Mesenchymal stem cell (in vitro differentiated cells and primary cell): Measurements from ENCODE around the gene CCDC152.

ENCODE experiments used
- DNase-seq: peaks from one replicate; pipeline ENCODE4 v3.0.0-alpha.2; 2013
- H2AFZ ChIP-seq: one replicate; pipeline ENCODE4 v1.6.1; 2013; ENCODE audit warnings: low read depth, mild to moderate bottlenecking, control low read depth, inconsistent platforms, low read length, moderate library complexity
- H2AK5ac ChIP-seq: 2 replicates; pipeline ENCODE4 v1.6.1; 2013; ENCODE audit warnings: low read length, moderate library complexity, mild to moderate bottlenecking, inconsistent platforms; ENCODE audit not compliant: severe bottlenecking
- H2BK120ac ChIP-seq: one replicate; pipeline ENCODE4 v1.6.1; 2013; ENCODE audit warnings: low read depth, mild to moderate bottlenecking, inconsistent platforms, low read length, moderate library complexity
- H2BK12ac ChIP-seq, 2 experiments: one replicate each; pipeline ENCODE4 v1.6.1; 2013; ENCODE audit warnings: inconsistent platforms in 2 of 2, low read length in 2 of 2, mild to moderate bottlenecking in 2 of 2, moderate library complexity in 2 of 2, control low read depth in 1 of 2
- H2BK15ac ChIP-seq: one replicate; pipeline ENCODE4 v1.6.1; 2013; ENCODE audit warnings: mild to moderate bottlenecking, low read depth, inconsistent platforms; ENCODE audit not compliant: poor library complexity, severe bottlenecking
- H2BK5ac ChIP-seq: 2 replicates; pipeline ENCODE4 v1.6.1; 2013; ENCODE audit warnings: low read depth, mild to moderate bottlenecking, low read length, control low read depth, inconsistent platforms; ENCODE audit not compliant: poor library complexity, severe bottlenecking
- H3K14ac ChIP-seq, 2 experiments: one replicate each; pipeline ENCODE4 v1.6.1; 2013; ENCODE audit warnings: inconsistent platforms in 2 of 2, low read length in 2 of 2, control low read depth in 1 of 2, mild to moderate bottlenecking in 1 of 2, moderate library complexity in 1 of 2
- H3K18ac ChIP-seq, 2 experiments: one replicate each; pipeline ENCODE4 v1.6.1; 2013; ENCODE audit warnings: inconsistent platforms in 2 of 2, low read length in 2 of 2, control low read depth in 1 of 2, low read depth in 1 of 2, mild to moderate bottlenecking in 1 of 2
- H3K23ac ChIP-seq, 2 experiments: one replicate each; pipeline ENCODE4 v1.6.1; 2013; ENCODE audit warnings: inconsistent platforms in 2 of 2, low read length in 2 of 2, mild to moderate bottlenecking in 2 of 2, moderate library complexity in 2 of 2, control low read depth in 1 of 2
- H3K27ac ChIP-seq: 2 replicates; pipeline ENCODE4 v1.5.1; 2013; ENCODE audit warnings: mild to moderate bottlenecking, moderate library complexity, low read length, control low read depth, inconsistent platforms; ENCODE audit not compliant: poor library complexity, severe bottlenecking
- H3K27me3 ChIP-seq, 2 experiments: 2 replicates each; pipeline versions ENCODE4 v1.6.1 to v1.7.0; 2013; ENCODE audit warnings: low read length in 2 of 2, mild to moderate bottlenecking in 2 of 2, moderate library complexity in 2 of 2, control low read depth in 1 of 2, inconsistent platforms in 1 of 2; ENCODE audit not compliant: control insufficient read depth in 1 of 2, insufficient read depth in 1 of 2
- H3K36me3 ChIP-seq, 2 experiments: 2 replicates each; pipeline versions ENCODE4 v1.6.1 to v1.7.0; 2013; ENCODE audit warnings: low read length in 2 of 2, control low read depth in 1 of 2, inconsistent platforms in 1 of 2, low read depth in 1 of 2, mild to moderate bottlenecking in 1 of 2; ENCODE audit not compliant: insufficient read depth in 2 of 2, control insufficient read depth in 1 of 2
- H3K4ac ChIP-seq, 2 experiments: one replicate each; pipeline ENCODE4 v1.6.1; 2013; ENCODE audit warnings: inconsistent platforms in 2 of 2, low read length in 2 of 2, mild to moderate bottlenecking in 2 of 2, moderate library complexity in 2 of 2, control low read depth in 1 of 2, low read depth in 1 of 2
- H3K4me1 ChIP-seq: 2 replicates; pipeline ENCODE4 v1.6.1; 2013; ENCODE audit warnings: low read depth, low read length, control low read depth; ENCODE audit not compliant: control insufficient read depth, insufficient read depth
- H3K4me2 ChIP-seq: 2 replicates; pipeline ENCODE4 v1.6.1; 2013; ENCODE audit warnings: low read length, mild to moderate bottlenecking, inconsistent platforms; ENCODE audit not compliant: poor library complexity, severe bottlenecking
- H3K4me3 ChIP-seq, 2 experiments: 2 replicates each; pipeline versions ENCODE4 v1.5.1 to v1.7.0; 2013; ENCODE audit warnings: low read length in 2 of 2, mild to moderate bottlenecking in 2 of 2, control low read depth in 1 of 2, low read depth in 1 of 2; ENCODE audit not compliant: insufficient read depth in 1 of 2
- H3K79me1 ChIP-seq: replicated peaks from 2 replicates; pipeline ENCODE4 v1.6.1; 2013; ENCODE audit warnings: mild to moderate bottlenecking, control low read depth, low read length, inconsistent platforms; ENCODE audit not compliant: poor library complexity, severe bottlenecking
- H3K9ac ChIP-seq: 2 replicates; pipeline ENCODE4 v1.7.0; 2013; ENCODE audit warnings: mild to moderate bottlenecking, low read length, moderate library complexity
- H3K9me3 ChIP-seq: 2 replicates; pipeline ENCODE4 v1.7.0; 2013; ENCODE audit warnings: mild to moderate bottlenecking, low read length; ENCODE audit not compliant: control insufficient read depth
- H4K8ac ChIP-seq: one replicate; pipeline ENCODE4 v1.6.1; 2013; ENCODE audit warnings: inconsistent platforms, mild to moderate bottlenecking, low read length, moderate library complexity
- H4K91ac ChIP-seq: one replicate; pipeline ENCODE4 v1.6.1; 2013; ENCODE audit warnings: mild to moderate bottlenecking, low read length, inconsistent platforms
- WGBS: methylation state at CpG from one replicate; pipeline ENCODE4 v1.1.7; 2013; ENCODE audit warnings: mixed read lengths; 5-methylcytosine and 5-hydroxymethylcytosine counted together

CCDC152 gene

GRCh38 chr5:42819745-42820144 lies 63.1 kb downstream of the CCDC152 start:
- Histone ChIP-seq H3K9me3 (no peaks in the 10 kb centered on the region), H3K4ac (no peak overlapping the region), H2AFZ (no peak overlapping the region), H4K91ac (no peak overlapping the region), H2AK5ac (no peak overlapping the region), H3K27me3 (no peaks in the 10 kb centered on the region), H4K8ac (no peak overlapping the region), H3K9ac (no peak overlapping the region), H2BK5ac (no peak overlapping the region), H3K23ac (no peak overlapping the region), H3K79me1 (no peaks in the 10 kb centered on the region), H3K4me3 (no peak overlapping the region), H2BK12ac (no peak overlapping the region), H2BK120ac (no peak overlapping the region), H3K18ac (no peak overlapping the region), H3K27ac (no peak overlapping the region), H2BK15ac (no peak overlapping the region), H3K4me1 (no peaks in the 10 kb centered on the region), H3K14ac (no peak overlapping the region), H3K36me3 (no peaks in the 10 kb centered on the region), H3K4me2 (no peak overlapping the region)
- 71% methylated on average over 2 of the region's 2 CpGs for WGBS
- no peak for DNase-seq

- no peak overlapping the region for H2BK5ac ChIP-seq
- H3K18ac ChIP-seq: no peak overlapping the region
- H3K36me3 ChIP-seq: no peaks in the 10 kb centered on the region
- no peak overlapping the region for H3K9ac ChIP-seq
- H3K27me3 ChIP-seq: no peaks in the 10 kb centered on the region
- H3K23ac ChIP-seq: no peak overlapping the region
- H3K4ac ChIP-seq: no peak overlapping the region
- no peak for DNase-seq
- no peak overlapping the region for H2BK15ac ChIP-seq
- WGBS: 73% methylated on average over 1 of the region's 2 CpGs
- no peak overlapping the region for H4K91ac ChIP-seq
- no peaks in the 10 kb centered on the region for H3K9me3 ChIP-seq
- no peak overlapping the region for H2AK5ac ChIP-seq
- H3K79me1 ChIP-seq: no peaks in the 10 kb centered on the region
- H3K14ac ChIP-seq: no peak overlapping the region
- H2BK120ac ChIP-seq: no peak overlapping the region
- no peak overlapping the region for H4K8ac ChIP-seq
- H3K27ac ChIP-seq: no peak overlapping the region
- no peak overlapping the region for H2BK12ac ChIP-seq
- H3K4me3 ChIP-seq: no peak overlapping the region
- no peak overlapping the region for H2AFZ ChIP-seq
- no peaks in the 10 kb centered on the region for H3K4me1 ChIP-seq
- H3K4me2 ChIP-seq: no peak overlapping the region
Observed at GRCh38 chr5:42822548-42822947, 65.9 kb downstream of the CCDC152 start.

- no peak overlapping the region for H4K91ac ChIP-seq
- H2BK12ac ChIP-seq: no peak overlapping the region
- no peak overlapping the region for H2BK15ac ChIP-seq
- H3K4me1 ChIP-seq: no peaks in the 10 kb centered on the region
- WGBS: 91% methylated on average over 7 of the region's 7 CpGs
- no peaks in the 10 kb centered on the region for H3K9me3 ChIP-seq
- H2AFZ ChIP-seq: no peak overlapping the region
- no peak for DNase-seq
- H3K18ac ChIP-seq: no peak overlapping the region
- H2BK5ac ChIP-seq: no peak overlapping the region
- no peaks in the 10 kb centered on the region for H3K79me1 ChIP-seq
- no peak overlapping the region for H3K4me3 ChIP-seq
- H3K27me3 ChIP-seq: no peaks in the 10 kb centered on the region
- no peak overlapping the region for H4K8ac ChIP-seq
- no peak overlapping the region for H2BK120ac ChIP-seq
- no peak overlapping the region for H3K4ac ChIP-seq
- H3K9ac ChIP-seq: no peak overlapping the region
- H2AK5ac ChIP-seq: no peak overlapping the region
- no peak overlapping the region for H3K27ac ChIP-seq
- H3K4me2 ChIP-seq: no peak overlapping the region
- no peak overlapping the region for H3K23ac ChIP-seq
- H3K36me3 ChIP-seq: no peaks in the 10 kb centered on the region
- no peak overlapping the region for H3K14ac ChIP-seq
Observed at GRCh38 chr5:42824347-42824976, 67.8 kb downstream of the CCDC152 start.

GRCh38 chr5:42825422-42826148 lies 69.0 kb downstream of the CCDC152 start:
- Histone ChIP-seq H2AK5ac (no peak overlapping the region), H3K4me2 (no peak overlapping the region), H3K23ac (no peak overlapping the region), H3K14ac (no peak overlapping the region), H3K79me1 (no peaks in the 10 kb centered on the region), H2BK5ac (no peak overlapping the region), H3K4me1 (no peaks in the 10 kb centered on the region), H4K8ac (no peak overlapping the region), H3K36me3 (no peaks in the 10 kb centered on the region), H4K91ac (no peak overlapping the region), H3K27me3 (no peaks in the 10 kb centered on the region), H3K9me3 (no peaks in the 10 kb centered on the region), H2BK120ac (no peak overlapping the region), H3K9ac (no peak overlapping the region), H2BK12ac (no peak overlapping the region), H2AFZ (no peak overlapping the region), H3K4me3 (no peak overlapping the region), H2BK15ac (no peak overlapping the region), H3K27ac (no peak overlapping the region), H3K4ac (no peak overlapping the region), H3K18ac (no peak overlapping the region)
- WGBS: 78% methylated on average over 8 of the region's 9 CpGs
- DNase-seq: no peak
